Fibroblast of the conjunctiva (primary cell): ENCODE results near the gene SOST.
A peak's percentile ranks its signal among the peaks of the same experiment; 100 is the strongest.

Experiments used
- DNase-seq: peaks from one replicate; pipeline ENCODE4 v3.0.0-alpha.2; 2010; ENCODE audit warnings: low read depth

The SOST gene

DNA sequence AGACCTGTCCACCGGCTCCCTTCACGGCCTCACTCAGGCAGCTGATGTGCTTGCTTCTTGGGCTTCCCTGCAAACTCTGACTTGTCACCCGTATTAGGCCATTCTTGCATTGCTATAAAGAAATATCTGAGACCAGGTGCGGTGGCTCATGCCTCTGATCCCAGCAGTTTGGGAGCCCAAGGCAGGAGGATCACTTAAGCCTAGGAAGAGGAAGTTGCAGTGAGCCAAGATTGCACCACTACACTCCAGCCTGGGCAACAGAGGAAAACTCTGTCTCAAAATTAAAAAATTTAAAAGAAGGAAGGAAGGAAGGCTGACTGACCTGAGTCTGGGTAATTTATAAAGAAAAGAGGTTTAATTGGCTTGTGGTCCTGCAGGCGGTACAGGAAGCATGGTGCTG lies 17.0 kb downstream of the SOST start:
- DNase-seq: no peak

DNA sequence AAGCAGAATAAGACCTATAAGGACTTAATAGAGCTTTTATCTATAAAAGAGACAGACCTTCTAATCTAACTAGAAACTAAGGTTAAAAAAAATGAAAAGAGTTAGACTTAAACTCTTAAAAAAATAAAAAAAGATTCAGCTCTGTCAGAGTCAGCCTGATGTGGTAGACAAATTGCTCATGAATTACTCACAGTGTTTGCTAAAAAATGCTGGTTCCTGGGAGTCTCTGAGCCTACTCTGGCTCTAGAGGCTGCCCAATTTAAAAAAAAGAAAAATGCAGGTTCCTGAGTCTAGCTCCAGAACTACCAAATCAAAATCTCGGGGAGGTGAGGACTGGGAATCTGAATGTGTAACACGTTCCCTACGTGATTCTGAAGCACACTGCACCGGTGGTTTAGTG lies 18.1 kb downstream of the SOST start:
- no peak for DNase-seq

DNA sequence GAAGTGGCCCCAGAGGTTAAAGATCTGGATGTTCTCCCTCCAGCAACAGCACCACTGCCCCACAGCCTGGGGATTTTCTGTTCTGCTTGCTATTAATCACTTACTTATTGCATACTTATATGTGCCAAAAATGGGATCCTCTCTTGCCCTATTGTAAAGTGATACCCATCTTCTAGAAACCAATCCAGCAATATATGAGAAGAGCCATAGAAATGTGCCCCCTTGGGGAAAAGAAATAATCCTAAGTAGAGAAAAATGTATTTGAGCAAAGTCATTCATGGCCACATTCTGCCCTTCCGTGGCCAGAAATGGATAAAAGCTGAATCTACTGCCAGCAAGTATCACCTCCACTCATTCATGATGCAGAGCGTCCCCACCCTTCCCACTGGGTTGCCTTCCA lies 20.9 kb downstream of the SOST start:
- peak; percentile 51 for DNase-seq

DNA sequence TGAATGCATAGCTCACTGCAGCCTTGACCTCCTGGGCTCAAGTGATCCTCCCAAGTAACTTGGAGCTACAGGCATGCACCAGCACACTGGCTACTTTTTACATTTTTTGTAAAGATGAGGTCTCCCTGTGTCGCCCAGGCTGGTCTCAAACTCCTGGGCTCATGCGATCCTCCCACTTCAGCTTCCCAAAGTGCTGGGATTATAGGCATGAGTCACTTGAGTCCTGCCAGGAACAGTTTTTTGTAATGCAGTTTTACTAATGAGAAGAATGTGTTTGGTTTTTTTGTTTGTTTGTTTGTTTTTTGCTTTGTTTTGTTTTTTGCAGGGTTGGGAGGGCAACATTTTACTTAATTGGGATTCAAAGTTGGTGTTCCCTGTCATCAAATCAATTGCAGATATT lies 22.2 kb downstream of the SOST start:
- DNase-seq: no peak

DNA sequence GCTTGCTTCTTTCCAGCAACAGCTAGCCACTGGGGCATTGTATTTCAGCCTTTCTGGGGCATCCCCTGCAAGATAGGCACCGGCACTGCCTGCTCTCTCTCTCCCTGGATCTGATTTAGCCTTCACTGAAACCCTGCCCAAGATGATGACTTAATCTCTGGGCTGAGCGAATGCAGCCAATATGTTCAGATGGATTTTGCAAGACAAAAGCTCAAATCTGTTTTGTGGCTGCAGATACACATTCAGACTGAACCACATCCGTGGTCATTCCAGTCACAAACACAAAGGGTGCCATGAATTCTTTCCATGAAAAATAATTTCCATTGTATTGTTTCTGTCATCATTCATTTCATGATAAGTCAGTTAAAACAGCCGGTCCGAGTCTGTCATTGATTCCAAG lies 24.2 kb downstream of the SOST start:
- peak; percentile 61 for DNase-seq

DNA sequence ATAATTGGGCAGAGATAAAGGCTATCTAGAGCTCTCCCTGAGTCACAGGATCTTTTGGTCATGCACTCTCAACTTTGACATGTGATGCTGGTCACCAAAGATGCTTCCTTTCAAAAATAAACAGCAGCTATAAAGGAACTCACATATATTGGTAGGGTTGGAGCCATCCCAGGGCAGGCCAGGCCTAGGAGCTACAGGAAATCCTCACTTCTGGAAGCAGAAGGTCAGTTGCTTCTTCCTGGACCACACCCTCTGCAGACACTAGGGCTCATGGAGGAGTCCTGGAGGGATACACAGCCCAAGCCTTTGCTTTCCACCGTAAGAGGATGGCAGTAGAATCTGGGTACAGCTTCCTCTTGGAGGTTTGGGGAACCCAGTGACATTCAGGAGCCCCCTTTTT lies 24.6 kb downstream of the SOST start:
- no peak for DNase-seq

DNA sequence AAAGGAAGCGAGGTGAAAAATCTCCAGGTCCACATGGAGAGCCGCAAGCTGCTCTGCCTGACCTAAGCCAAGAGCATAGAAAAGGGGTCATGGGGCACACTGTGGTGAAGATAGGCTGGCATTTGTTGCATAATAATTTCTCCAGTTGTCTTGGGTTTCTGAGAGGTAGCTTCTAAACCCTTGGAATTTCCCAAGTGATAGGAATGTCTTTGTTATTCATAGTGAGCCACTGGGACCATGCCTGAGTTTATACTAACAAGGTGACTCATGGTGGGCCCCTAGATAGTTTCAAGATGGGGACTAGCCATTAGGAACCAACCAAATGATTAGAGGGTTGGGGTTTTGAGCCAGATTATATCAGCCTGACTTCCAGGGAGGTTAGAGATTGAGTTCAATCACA lies 25.6 kb downstream of the SOST start:
- no peak for DNase-seq

DNA sequence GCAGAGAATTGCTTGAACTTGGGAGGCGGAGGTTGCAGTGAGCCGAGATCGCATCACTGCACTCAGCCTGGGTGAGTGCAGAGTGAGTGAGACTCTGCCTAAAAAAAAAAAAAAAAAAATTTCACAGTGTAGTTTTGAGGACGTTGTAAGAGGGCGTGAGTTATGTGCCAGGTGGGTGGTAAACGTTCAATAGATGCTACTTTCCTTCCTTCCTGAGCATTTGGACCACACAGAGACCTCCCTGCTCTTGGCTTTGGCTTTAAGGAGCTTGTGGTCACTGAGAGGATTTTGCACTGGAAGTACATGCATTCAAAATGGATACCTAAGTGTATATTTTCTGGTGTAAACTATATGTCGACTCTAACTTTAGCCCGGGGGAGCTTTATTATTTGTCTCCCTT lies 30.5 kb downstream of the SOST start:
- no peak for DNase-seq

DNA sequence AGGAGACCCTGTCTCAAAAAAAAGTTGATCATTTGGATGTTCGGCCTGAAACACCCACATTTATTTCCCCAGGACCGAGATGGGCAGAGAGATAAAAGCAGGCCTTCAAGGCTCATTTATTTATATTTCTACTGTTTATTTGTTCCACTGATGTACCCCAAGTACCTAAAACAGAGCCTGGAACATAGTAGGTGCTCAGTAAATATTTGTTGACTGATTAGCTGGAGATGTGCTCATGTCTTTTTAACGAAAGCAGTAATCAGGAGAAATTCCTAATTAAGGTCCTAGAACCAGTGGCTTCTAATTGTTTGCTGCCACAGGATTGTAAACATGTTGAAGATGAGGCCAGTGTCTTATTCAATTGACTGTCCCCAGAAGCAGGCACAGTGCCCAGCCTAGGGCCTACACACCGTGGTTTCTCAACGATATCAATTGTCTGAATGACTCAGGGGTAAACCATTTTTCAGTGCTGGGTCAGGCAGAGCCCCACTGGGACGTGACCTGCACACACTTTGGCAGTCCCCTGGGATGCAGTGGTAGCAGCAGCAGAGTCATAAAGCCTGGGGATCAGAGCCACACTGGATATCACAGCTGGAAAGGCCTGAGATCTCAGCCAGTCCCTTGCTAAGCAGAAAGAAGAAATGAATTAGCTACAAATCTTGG lies 34.8 kb downstream of the SOST start:
- DNase-seq: no peak

DNA sequence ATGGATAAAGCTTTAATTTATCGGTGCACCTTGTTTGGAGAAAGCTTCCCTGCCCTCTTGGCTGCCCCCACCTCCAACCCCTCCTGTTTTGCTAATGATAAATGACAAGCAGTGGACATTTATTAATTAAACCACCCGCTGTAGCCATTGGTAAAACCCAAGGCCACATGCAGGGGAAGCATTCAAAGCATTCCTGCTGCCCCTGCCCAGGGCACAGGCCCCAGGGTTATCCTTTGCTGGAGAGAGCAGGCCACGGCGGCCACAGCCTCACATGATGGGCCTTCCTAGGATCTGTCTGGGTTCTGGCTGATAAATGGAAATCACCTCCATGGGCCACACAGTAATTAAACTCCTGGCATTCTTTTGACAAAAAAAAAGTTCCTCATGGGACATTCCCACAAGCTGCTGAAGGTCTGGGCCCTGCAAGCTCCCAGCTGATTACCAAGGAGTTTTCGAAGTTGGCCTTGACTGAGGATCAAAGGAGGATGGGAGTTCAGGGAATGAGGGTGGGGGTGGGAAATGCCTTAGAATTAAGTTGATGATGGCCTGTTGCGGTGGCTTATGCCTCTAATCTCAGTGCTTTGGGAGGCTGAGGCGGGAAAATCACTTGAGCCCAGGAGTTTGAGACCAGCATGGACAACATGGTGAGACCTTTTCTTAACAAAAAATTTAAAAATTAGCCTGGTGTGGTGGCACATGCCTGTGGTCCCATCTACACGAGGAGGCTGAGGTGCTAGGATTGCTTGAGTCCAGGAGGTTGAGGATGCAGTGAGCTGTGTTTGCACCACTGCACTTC lies 35.5 kb downstream of the SOST start:
- no peak for DNase-seq

DNA sequence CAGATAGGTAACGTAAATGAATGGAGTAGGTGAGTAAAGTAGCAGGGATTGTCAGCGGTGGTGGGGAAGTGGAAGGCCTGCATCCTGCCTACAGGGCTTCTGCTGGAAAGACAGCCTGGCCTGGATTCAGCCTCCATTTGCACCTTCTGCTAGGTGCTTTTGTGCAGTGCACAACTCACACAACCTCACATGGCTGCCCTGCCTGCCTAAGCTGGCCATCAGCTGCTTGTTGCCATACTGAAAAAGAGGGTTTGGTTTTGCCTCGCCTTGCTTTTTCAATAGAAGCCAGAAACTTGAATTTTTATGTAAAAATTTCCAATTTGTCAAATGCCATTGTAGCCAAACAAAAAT lies 36.3 kb downstream of the SOST start:
- DNase-seq: no peak

DNA sequence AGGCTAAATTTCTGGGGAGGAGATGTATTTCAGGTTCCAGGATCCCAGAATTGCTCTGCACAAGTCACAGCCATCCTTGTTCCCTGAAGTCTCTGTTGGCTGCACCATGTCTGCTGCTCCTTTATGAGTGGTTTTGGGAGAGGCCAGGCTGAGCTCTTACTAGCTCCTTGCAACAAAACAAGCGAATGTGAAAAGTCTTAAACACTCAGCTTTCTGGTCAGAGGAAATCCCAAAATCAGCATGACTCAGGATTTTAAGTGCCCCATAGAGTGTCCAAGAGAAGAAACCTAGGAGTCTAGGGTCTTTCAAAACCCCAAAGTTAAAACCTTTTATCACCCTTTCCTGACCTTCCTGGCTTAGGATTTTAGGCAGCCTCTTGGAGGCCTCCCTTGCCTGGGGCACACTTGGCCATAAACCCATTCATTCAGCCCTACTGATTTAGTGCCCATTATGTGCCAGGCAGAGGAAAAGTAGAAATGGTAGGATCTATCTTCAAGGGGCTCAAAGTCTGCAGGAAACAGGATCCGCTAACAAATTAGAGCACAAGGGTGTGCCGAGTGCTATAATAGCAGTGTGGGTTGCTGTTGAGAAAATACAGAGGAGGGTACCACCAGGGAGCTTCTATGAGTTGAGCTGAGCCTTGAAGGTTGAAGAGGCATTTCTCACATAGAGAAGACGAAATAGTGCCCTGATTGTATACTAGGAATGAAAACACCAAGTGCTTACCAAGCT lies 36.9 kb downstream of the SOST start:
- no peak for DNase-seq

DNA sequence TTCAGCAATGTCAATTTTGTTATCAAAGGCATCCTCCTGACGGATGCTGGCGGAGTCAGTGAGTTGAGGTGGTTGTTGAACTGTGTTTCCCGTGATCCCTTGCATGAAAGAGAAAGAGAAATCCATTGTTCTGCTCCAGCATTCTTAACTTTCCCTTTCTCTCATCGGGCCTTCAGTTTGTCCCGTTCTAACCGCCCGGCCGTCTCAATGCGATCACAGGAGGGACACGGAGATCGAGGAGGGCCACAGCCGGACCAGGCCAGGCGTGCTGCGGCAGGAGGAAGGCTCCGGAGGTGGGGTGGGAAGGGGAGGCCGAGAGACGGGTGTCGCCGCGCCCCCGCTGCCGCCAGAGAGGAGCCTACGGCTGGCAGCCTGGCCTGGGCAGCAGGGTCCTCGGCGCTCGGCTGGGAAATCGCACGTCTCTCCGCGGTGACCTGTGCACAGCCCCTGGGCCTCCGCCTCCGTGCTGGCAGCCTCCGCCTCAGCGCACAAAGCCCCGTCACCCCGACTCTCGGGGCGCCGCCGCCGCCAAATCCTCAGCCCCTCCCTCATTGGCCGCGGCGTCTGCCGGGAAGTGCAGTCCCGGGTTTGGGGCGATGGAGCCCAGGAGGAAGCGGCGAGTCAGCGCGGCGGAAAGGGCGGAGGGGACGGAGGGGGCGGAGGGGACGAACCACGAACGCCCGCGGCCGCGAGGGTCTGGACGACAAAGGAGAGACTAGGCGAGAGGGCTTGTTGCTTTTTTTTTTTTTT lies 38.1 kb downstream of the SOST start:
- DNase-seq: no peak

DNA sequence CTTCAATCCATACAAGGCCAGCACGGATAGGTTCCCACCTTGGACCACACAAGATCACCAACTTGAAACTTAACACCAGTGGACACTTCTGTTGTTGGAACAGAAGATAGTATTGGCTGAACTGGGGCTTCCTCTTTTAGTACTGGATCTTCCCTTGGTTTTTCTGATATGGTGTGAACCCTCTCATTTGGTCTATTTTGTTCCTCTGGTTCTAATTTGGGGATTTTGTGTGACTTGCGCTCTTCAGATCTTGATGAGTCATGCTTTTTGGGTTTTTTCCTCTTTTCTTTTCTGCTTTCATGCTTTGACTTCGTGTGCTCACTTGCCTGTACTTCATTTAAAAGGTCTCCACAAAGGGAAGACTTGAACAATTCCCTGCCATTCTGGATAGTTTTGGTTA lies 39.0 kb downstream of the SOST start:
- no peak for DNase-seq

DNA sequence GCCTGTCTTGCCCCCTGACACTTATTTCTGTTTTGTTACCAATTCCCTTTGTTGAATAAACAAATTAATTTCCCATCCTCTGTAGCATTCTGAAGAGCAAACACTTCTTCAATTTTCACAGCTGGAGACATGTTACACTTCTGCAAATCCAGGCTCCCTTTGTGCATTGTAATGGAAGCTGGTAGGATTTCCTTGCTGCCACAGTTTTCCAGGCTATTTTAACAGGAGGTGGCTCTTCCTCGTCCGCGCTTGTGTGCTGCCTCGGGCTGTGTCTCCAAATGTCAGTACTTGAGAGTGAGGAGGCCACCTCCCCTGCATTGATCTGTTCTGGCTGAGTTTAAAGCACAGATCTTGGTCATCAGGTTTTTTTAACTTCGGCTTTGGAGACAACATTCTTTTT lies 40.0 kb downstream of the SOST start:
- DNase-seq: no peak

DNA sequence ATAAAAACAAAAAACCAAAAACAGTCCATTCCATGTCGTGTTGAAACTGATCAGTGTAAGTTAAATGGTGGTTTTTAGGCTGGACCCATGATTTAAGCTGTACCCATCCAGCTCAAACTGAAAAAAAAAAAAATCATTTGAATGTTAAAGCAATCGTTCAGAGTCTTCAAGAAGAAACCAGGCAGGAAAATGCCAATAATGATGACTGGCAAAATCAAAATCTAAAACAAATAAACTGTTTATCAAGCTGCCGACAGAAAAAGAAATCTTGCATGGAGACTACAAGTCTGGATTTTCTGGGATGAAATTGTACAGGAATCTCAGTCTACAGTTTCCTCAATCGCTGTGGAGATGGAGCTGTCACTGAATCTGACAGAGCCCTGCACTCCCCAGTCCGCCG lies 40.7 kb downstream of the SOST start:
- no peak for DNase-seq

DNA sequence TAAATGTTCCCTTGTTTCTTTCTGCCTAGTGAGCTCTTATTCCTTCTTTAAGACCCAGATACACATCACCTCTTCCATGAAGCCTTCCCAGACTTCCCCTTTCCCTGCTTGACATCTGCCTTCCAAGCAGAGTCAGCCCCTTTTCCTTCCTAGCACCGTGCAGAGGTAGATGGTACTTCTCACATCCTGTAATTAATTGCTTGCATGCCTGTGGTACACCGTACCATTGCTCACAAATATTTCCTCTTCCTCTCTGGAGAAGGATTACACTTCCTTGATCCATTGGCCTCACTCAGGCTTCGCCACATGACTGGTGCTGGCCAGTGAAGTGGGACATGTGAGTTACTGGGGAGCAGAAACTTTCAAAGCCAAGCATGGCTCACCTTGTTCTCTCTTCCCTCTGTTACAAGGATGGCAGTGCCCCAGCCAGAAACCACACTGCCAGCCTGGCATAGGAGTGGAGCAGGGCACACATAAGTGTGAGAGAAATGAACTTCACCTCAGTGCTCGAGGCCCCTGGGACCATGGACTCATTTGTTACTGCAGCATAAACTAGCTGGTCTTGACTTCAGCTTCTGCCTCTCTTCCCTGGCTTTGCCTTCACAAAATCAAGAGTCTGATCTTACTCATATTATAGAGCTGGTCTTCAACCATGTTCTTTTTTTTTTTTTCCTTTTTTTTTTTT lies 44.0 kb downstream of the SOST start:
- DNase-seq: no peak

DNA sequence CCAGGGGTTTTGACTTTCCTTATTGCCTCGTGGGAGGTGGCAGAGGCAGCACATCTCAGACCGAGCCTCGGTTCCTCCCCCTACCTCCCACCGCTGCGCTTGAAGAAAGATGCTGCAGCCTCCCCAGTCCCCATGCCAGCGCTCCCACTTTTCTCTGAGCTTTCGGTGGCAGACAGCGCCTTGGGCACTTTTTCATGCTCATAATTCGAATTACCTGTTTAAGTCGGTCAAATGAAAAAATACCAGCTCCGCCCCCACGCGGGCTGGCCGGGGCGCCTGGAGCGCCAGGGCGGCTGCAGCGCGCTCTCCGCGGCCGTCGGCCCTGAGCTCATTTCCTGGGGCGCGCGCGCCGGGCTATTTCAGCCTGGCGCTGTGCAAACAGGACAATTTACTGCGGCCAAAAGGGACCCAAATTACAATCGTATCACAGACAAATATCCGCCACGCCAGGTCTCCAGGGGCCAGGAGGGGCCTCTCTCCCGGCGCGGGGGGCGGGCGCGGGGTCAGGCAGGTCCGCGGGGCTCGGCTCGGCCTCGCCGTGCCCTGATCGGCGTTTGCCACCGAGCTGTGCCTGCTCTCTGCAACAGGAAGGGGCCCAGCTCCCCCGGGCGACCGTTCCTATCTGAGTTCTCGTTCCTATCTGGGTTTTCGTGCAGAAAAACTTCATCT lies 45.0 kb downstream of the SOST start:
- no peak for DNase-seq

DNA sequence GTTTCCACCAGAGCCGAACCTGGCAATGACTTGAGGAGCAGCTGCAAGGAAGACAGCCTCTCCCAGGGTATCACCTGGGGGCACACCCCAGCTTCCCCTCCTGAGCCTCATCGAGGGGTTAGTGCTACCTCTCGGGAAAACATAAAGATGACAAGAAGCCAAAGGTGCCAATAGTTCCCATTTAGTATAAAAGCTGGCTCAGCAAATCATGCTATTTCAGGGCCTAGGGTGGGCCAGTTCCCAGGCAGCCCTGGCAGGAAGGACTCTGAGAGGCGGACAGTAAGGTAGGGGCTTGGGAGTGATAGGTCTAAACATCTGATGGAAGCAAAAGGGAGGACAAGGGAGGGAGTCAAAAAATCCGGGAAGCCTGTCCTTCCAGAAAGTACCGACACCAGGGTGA lies 46.2 kb downstream of the SOST start:
- no peak for DNase-seq

DNA sequence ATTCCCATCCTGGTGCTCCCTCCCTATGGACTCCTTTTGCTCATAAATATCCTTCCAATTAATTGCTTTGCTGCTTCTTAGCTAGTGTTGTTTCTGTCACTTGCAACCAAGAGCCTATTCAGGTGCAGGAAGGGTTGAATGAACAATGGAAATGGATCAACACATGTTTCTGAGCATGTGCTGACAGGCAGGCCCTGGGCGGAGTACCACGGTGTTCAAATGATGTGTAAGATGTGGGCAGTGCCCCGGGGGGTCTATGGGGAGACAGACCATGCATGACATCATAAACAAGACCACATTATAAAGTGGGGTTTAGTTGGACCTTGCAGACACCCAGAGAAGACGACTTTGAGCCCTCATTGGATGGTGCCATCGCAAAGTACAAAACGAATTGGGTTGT lies 48.5 kb downstream of the SOST start:
- DNase-seq: no peak

DNA sequence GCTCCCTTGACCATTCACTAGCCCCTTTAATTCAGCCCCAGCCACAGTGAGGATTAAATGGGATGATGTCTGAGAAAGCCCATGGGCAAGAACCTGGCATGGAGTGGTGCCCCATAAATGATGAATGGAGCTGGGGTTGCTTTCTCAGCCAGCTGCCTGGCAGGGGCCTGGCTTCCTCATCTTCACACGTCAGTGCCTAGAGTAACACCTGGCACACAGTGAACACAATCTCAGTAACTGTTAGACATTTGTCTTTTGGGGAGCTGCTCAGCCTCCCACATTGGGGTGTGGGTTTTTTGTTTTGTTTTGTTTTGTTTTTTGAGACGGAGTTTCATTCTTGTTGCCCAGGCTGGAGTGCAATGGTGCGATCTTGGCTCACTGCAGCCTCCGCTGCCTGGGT lies 49.4 kb downstream of the SOST start:
- DNase-seq: no peak

DNA sequence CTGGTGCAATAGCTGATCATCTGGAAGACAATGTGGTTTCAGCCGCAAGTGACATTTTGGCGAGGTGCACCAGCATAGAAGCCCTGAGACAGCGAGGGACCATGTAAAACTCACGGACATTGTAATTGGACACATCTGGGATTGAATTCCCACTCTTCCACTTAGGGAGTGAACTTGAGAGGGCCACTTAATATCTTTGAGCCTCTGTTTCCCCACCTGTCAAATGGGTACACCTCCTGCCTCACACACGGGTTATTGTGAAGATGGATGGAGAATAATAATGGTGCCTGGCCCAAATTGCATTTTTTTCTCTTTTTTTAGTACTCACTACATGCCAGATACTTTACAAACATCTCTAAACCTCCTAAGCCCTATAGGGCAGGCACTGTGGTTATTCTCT lies 51.4 kb downstream of the SOST start:
- no peak for DNase-seq
